Activated CD4-positive, CD25-positive, alpha-beta regulatory T cell treated with anti-CD3 and anti-CD28 coated beads, Interleukin-2, amount 50 U/mL, for 24 hours (primary cell): ENCODE measurements around the gene B3GNT3.
A peak's percentile ranks its signal among the peaks of the same experiment; 100 is the strongest.
"Not testable (repeated sequence)": the region's sequence is repeated elsewhere in the genome, so short reads cannot be mapped to it uniquely, and the experiment has no call there.

ENCODE experiments used
- ATAC-seq, 2 donors: fragments of 150-1000 bp; cut with Tn5 transposase; one replicate each; pipeline ENCODE4 v1.10.0; 2021; ENCODE audit warnings: mild to moderate bottlenecking in 1 of 2, moderate library complexity in 1 of 2

B3GNT3 gene

DNA sequence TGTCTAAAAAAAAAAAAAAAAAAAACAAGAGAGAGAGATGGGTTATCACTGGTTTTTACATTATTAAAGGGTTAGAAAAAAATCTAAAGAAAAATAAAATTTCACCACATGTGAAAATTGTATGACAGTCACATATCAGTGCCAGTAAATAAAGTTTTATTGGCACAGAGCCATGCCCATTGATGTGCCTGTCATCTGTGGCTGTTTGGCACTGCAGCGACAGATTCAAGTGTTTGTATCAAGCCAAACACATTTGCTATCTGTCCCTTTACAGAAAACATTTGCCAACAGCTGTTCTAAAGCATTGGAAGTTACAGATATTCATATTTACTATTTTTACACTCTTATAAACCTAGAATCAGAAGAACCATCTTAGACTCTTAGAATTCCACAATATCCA, 27.4 kb upstream of the B3GNT3 start:
- no peak for ATAC-seq

DNA sequence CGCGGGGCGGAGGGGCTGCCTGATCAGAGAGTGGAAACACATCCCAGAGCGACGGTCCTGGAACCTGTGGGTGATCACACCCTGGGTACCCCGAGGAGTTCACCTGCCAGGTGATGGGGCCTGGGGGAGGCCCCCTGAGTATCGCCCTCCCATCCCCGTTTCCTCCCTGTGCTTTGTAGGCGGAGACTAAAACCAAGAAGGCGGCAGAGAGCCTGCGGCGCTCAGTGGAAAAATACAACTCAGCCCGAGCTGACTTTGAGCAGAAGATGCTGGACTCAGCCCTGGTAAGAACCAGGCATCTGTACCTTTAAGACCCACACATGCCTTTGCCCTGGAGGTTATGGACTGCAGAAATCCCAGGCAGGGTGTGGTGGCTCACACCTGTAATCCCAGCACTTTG, 24.3 kb upstream of the B3GNT3 start:
- ATAC-seq = no peak

DNA sequence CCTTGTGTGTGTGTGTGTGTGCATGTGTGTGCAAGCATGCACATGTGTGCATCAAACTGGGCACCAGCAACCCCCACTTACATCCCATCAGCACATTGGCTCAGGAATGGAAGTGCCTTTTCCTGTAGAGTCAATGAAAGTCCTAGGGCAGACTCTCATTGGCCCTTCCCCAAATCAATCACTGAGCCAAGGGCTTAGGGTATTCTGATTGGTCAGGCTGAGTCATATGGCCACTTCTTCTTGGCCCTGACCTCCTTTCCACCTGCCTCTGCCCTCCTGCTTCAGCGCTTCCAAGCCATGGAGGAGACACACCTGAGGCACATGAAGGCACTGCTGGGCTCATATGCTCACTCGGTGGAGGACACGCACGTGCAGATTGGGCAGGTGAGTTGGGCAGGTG, 22.8 kb upstream of the B3GNT3 start:
- peak; percentile 19 to 30 for ATAC-seq

DNA sequence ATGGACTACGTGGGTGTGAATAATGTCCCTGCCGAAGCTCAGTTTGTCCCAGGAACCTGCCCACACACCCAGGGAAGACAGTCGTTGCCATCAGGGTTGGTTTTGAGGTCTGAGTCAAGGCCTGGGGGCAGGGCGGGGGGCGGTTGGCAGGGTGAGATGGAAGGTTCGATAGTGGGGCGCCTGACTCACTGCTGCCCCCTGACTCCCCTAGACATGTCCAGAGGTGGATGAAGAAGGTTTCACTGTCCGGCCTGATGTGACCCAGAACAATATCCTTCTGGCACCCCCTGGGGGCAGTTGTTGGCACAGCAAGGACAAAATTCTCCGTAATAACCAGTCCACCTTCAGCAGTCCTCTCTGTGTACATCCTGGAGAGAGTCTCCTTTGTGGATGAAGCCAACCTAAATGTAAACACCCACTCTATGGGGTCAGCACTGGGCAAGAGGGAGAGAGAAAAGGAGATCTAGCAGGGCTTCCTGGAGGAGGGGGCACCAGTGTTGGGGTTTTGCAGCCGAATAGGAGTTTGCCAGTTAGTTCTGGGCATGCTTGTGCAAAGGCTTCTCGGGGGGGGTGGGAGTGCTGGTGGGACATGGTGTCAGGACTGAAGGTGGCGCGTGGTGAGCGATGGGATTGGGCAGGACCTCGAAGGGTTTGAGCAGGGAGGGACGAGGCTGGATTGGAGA, 19.6 kb upstream of the B3GNT3 start:
- no peak for ATAC-seq

DNA sequence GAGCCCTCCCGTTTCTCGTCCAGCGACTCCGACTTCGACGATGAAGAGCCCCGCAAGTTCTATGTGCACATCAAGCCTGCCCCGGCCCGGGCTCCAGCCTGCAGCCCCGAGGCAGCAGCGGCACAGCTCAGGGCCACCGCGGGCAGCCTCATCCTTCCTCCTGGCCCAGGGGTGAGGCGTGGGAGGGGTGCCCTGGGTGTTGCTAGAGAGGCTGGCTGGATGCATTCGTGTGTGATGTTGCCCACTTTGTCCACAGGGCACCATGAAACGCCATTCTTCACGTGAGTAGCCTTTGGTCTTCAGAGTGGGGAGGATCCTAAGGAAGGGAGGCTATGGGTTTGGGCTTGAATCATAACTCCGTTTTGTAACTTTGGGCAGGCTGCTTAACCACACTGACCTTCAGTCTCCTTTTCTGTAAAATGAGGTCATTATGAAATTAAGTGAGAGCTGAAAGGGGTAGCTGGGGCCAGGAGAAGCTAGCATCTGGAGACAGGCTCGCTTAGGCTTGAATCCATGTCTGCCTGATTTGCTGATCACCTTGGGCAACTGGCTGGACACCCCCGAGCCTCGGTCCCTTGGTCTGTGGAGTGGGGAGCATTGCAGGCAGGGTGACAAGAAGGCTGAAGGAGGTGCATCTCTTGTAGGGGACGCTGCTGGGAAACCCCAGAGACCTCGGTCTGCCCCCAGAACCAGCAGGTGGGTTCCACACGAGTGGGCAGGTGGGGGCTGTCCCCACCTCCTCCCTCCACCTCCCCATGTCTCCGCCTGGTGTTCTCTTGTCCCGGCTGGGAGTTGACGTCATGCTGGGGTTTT, 18.7 kb upstream of the B3GNT3 start:
- ATAC-seq = peak; percentile 54 to 58

DNA sequence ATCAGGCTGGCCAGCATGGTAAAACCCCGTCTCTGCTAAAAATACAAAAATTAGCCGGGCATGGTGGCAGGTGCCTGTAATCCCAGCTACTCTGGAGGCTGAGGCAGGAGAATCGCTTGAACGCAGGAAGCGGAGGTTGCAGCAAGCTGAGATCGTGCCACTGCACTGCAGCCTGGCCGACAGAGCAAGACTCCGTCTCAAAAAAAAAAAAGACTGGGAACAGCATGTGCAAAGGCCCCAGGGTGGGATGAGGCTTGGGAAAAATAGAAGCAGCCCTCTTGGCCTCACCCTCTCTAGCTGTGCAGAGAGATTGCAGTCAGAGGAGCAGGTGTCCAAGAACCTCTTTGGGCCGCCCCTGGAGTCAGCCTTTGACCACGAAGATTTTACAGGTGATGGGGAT, 17.1 kb upstream of the B3GNT3 start:
- ATAC-seq = not testable (repeated sequence)

DNA sequence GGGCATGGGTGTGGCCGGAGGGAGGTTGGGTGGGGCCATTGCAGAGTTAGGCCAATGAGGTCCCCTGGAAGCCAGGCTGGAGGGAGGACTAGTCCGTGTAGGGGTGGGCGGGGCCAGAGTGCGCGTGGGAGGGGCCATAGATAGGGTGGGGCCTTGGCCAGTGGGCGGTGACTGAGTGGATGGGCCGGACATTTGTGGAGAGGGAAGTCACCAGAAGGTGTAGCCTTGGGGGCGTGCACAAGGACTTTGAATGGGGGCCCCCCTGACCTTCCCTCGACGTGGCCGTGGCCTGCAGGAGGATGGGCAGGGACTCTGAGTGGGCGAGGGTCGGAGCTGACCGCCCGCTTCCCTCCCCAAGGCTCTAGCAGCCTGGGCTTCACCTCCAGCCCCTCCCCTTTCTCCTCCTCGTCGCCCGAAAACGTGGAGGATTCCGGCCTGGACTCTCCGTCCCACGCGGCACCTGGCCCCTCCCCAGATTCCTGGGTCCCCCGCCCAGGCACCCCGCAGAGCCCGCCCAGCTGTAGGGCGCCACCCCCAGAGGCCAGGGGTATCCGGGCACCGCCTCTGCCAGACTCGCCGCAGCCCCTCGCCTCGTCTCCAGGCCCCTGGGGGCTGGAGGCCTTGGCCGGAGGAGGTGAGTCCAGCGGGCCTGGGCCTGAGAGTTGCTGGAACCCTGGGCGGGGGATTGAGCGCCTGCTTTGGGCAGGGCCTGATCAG, 16.5 kb upstream of the B3GNT3 start:
- ATAC-seq = peak; percentile 25 to 42

DNA sequence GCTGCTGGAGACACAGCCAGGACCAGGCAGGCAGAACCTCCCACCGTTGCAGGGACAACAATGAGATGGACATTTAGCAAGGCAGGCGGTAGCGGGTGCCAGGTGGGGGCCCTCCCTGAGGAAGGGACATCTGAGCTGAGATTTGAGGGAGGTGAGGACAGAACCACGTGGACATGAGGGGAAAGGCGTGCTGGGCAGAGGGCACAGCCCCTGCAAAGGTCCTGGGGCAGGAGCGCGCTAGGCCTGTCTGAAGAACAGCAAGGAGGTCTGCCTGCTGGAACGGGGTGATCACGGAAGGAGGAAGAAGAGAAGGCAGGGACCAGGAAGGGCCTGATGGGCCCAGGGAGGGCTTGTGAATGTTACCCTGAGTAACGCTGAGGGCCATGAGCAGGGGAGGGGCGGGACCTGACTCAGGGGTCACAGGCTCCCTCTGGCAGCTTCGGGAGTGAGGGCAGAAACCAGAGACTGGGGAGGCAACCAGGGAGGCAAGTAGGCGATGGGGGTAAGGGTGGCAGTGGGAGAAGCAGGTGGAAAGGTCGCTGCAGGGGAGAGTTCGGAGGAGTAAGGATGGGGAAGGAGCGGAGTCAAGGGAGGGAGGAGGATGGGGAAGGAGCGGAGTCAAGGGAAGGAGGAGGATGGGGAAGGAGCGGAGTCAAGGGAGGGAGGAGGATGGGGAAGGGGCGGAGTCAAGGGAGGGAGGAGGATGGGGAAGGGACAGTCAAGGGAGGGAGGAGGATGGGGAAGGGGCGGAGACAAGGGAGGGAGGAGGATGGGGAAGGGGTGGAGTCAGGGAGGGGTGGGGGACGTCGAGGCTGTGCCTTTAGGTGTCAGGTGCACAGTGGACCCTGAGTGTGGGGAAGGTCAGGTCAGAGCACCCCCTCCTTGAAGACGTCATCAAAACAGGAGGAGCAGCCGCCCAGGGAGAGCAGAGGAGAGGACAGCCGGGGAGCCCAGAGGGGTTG, 15.7 kb upstream of the B3GNT3 start:
- ATAC-seq = no peak

DNA sequence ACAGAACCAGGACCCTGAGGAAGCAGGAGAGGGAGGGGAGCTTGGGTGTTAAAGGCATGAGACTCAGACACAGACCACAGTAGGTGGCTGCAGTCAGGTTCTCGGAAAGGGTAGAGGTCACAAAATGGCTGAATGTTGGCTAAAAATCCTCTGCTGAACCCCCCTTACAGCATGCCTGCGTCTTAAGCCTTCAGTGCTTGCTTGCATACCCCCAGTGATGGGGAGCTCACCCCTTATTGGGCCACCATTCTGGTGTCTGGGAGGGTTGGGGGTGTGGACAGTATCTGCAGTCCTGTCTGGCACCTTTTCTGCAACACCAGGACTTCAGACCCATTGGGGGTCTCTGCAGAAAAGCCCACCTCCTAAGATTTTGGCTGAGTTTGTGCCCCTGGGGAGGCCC, 14.2 kb upstream of the B3GNT3 start:
- no peak for ATAC-seq

DNA sequence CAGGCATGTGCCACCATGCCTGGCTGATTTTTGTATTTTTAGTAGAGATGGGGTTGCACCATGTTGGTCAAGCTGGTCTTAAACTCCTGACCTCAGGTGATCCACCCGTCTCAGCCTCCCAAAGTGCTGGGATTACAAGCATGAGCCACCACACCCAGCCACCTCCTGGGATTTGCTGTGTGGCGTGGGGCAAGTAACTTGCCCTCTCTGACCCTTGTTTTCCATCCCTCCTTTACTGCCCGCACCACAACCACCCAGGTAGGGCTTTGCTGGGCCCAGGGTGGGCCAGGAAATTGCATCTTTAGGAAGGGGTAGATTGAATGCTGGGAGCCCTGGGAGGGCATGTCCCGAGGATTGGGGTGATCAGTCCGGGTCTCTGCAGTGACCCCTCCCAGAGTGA, 11.2 kb upstream of the B3GNT3 start:
- ATAC-seq = not testable (repeated sequence)

DNA sequence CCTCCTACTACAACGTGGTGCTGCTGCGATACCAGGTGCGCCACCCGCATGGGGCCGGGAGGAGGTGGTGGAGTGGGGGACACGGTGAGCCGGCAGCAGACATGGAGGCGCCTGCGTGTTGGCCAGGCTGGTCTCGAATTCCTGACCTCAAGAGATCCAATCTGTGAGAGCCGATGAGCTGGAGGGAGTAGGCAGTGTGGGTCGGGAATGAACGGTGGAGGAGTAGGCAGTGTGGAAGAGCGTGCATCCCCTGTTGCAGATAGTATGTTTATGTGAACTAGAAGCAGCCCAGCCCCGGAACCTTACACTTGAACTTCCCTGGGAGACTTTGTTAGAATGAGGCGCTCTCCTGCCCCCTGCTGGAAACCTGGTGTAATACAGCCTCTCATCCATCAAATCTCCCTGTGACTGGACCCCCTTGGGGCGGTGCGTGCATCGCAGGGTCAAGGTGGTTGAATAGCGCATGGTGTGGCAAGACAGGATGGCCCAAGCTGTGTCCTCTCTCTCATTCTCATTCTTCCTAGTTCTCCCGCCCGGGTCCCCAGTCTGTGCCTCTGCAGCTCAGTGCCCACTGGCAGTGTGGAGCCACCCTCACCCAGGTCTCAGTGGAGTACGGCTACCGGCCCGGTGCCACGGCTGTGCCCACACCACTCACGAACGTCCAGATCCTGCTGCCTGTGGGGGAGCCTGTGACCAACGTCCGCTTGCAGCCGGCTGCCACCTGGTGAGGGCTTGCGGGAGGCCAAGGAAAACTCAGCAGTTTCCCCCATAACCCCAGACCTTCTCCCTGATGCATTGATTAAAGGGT, 10.5 kb upstream of the B3GNT3 start:
- peak; percentile 55 to 56 for ATAC-seq

DNA sequence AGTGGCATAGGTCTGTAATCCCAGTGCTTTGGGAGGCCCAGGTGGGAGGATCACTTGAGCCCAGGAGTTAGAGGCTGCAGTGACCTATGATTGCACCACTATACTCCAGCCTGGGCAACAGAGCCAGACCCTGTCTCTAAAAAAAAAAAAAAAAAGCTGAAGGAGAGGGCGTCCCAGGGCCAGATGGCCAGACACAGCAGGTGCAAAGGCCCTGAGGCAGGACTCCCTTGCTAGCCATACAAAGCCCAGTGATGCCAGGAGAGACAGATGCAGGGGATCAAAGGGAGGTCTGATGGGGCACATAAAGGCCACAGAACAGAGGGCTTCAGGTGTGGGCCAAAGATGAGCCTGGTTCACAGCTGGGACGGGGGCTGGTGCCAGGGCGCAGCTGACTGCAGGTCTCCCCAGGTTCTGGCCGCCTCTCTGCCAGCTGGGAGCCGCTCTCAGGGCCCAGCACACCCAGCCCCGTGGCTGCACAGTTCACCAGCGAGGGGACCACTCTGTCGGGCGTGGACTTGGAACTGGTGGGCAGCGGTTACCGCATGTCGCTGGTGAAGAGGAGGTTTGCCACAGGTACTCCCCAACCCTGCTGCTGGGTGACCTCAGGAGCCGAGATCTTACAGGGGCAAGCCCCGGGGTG, 7.5 kb upstream of the B3GNT3 start:
- no peak for ATAC-seq

DNA sequence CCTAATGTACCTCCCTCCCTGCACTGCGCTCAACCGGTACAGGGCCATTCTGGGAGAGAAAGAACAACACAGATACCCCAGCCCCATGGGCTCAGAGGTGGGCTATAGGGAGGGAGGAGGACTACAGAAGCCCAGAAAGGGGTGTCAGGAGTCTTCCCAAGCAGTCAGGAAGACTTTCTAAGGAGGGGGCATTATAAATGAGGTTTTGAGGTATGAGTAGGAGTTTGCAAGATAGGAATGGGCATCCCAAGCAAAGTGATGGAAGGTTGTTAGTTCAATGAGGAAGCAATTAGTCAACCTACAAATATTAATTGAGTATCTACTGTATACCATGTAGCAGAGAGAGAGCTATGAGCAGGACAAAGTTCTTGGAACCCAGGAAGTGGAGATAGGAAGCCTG, 6.3 kb upstream of the B3GNT3 start:
- no peak for ATAC-seq

DNA sequence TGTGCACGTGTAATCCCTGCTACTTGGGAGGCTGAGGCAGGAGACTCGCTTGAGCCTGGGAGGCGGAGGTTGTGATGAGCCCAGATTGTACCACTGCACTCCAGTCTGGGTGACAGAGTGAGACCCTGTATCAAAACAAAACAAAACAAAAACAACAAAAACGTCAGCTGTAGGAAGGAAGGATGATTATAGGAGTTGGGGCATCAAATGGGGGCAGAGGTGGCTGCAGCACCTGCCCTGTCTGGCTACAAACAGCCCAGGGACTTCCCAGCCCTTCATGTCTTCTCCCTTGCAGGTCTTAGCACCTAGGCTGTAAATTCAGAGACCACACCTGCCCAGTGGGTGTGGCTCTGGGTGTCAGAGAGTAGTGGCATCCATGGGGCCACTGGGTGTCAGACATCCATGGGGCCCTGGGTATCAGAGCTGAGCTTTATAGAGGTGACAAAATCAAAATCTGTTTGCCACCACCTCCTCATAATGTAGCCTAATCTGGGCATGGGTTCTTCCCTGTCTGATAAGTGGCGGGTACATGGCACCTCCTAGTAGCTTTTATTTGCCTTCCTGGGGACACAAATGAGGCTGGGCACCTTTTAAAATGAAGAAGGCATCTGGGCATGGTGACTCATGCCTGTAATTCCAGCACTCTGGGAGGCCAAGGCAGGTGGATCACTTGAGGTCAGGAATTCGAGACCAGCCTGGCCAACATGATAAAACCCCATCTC, 4.7 kb upstream of the B3GNT3 start:
- no peak for ATAC-seq

DNA sequence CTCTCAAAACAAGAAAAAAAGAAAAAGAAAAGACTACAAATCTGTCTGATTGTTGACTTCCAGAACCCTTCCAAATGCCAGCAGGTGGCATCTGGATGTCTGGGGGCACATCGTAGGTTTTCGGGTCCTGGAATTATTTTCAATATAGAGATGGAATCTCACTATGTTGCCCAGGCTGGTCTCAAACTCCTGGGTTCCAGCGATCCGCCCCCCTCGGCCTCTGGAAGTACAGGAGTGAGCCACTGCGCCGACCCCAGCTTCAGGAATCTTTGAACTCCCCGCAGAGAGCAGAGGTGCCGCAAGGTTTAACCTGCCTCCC, 567 bp upstream of the B3GNT3 start:
- ATAC-seq = no peak

DNA sequence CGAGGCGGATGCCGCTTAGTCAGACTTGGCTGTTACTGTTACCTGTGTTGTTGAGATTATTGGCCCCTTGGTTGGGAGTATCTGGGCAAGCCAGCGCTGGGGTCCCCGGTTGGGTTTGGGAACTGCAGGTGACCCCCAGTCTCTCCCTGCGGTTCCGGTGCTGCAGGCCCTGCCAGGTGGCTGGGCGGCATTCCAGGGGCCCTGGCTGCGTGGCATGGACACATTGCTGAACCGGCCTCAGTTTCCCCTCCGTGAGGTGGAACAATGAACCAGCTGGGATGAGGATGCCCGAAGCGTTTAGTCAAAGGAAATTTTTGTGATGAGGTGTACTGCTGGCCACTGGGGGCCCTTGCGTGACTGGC, 538 bp downstream of the B3GNT3 start:
- no peak for ATAC-seq

DNA sequence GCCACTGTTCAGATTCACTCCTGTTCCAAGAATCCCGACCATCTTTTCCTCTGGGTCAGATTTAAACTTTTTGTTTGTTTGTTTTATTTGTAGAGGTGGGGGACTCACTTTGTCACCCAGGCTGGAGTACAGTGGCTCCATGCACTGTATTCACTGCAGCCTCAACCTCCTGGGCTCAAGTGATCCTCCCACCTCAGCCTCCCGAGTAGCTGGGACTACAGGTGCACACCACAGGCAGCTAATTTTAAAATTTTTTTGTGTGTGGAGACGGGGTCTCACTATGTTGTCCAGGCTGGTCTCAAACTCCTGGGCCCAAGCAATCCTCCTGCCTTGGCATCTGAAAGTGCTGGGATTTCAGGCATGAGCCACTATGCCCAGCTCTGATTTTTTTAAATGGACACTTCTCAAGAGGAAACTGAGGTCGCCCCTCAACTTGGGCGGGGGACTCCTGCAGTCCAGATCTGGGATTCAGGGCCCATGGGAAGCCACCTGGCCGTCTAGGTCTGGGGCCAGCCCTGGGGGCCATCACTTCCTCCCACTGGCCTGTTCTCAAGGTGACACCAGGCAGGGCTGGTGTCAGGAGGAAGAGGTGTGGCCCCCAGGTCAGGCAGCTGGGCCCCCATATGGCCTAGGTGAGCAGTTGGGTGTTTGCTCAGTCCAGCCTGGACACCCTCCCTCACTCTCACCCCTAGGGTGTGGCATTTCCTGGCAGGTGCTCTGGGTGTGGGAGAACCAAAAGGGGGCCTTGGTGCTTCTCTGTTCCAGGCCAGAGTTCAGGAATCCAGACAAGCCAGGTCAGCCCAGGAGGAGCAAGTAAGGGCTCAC, 1.3 kb downstream of the B3GNT3 start:
- ATAC-seq = no peak

DNA sequence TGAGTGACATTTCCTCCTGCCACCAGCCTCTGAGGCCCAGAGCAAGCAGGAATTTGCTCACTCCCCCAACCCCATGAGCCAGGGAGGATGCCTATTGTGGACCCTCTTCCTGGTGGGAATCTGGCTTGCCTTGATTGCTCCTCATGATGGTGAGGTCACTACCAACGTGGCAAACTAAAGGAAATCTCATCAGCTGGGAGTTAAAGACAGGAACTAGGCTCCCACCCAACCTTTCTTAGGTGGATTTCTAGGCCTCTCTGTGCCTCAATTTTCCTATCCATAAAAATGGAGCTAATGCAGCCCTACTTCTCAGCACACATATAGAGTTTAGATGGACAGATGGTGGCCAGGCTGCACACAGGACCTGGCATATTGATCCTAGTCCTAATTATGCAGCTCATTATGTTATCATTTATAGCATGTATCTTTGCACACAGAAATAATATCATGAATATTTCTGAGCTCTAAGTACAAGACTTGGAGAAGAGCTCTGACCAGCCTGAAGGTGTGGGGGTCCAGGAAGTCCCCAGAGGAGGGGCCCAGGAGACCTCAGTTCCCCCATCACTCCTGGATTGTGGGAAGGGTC, 2.0 kb downstream of the B3GNT3 start:
- ATAC-seq = no peak

DNA sequence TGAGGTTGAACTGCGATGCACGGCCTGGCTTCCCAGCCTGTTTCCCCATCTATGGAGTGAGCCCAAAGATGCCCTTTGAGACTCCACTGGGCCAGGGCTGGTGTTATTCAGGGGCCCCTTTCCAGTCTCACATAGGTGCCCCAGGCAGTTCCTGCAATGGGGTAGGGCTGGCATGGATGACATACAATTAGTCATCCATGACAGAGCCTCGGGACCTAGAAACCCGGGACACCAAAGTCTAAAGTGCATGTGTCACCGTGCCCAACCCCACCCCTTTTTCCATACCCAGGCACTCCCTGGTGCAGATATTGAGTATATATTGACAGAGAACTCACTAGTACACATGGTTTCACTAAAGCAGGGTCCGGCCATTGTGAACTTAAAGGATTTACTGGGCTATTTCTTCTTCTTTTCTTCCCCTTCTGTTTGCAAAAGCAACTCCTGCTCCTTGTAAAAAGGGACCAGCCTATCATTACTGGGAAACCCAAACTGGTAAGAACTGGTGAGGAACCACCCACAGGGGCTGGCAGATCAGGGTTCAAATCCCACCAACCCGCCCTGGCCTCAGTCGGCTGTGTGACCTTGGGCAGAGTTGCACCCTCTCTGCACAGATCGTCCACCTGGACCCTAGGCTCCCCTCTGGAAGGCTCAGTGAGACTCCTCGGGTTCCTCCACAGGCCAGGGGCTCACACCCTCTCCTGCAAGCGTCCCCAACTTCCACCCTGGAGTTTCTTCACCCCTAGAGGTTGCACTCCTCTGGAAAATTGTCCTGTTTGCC, 2.7 kb downstream of the B3GNT3 start:
- ATAC-seq = peak; percentile 94
